GM23338 (cell line): ENCODE measurements around the gene SLC38A10. TPM values are rescaled to one million over a fixed set of nuclear protein-coding genes. Genes with fewer than 3 reads are reported as not detected.

ENCODE experiments used
- ATAC-seq: fragments of 200-7000 bp; cut with Tn5 transposase; 3 replicates; pipeline ENCODE4 v1.9.1; 2020
- DNase-seq: peaks from one replicate; pipeline ENCODE4 v3.0.0-alpha.2; 2015; ENCODE audit warnings: low spot score
- H2AFZ ChIP-seq: fragments of 200-600 bp; sonication (generic); 2 replicates; pipeline ENCODE4 v1.8.0; 2016; ENCODE audit warnings: antibody characterized with exemption, mild to moderate bottlenecking, moderate library complexity
- H3F3A ChIP-seq: fragments of 200-600 bp; sonication (generic); replicated peaks from 2 replicates; pipeline ENCODE4 v1.8.0; 2017; ENCODE audit warnings: antibody characterized with exemption, mixed run types, low read depth
- H3K27ac ChIP-seq: fragments of 200-600 bp; sonication (generic); 2 replicates; pipeline ENCODE4 v1.6.1; 2016; ENCODE audit warnings: low read depth
- H3K27me3 ChIP-seq: fragments of 200-600 bp; sonication (generic); 2 replicates; pipeline ENCODE4 v1.8.0; 2016; ENCODE audit warnings: mild to moderate bottlenecking, mixed run types, moderate library complexity; ENCODE audit not compliant: insufficient read depth
- H3K36me3 ChIP-seq: fragments of 200-600 bp; sonication (generic); 2 replicates; pipeline ENCODE4 v1.8.0; 2016; ENCODE audit warnings: mild to moderate bottlenecking; ENCODE audit not compliant: insufficient read depth
- H3K4me1 ChIP-seq: fragments of 200-600 bp; sonication (generic); 2 replicates; pipeline ENCODE4 v1.8.0; 2016; ENCODE audit warnings: mild to moderate bottlenecking, moderate library complexity; ENCODE audit not compliant: insufficient read depth
- H3K4me2 ChIP-seq: fragments of 200-600 bp; sonication (generic); 2 replicates; pipeline ENCODE4 v1.7.1; 2017; ENCODE audit warnings: mixed run types
- H3K4me3 ChIP-seq: fragments of 200-600 bp; sonication (generic); 2 replicates; pipeline ENCODE4 v1.6.1; 2016; ENCODE audit warnings: mixed run types
- H3K79me2 ChIP-seq: fragments of 200-600 bp; sonication (generic); replicated peaks from 2 replicates; pipeline ENCODE4 v1.8.0; 2017; ENCODE audit warnings: mild to moderate bottlenecking; ENCODE audit not compliant: insufficient read depth
- H3K9me2 ChIP-seq: fragments of 200-600 bp; sonication (generic); 2 replicates; pipeline ENCODE4 v1.8.0; 2017; ENCODE audit not compliant: insufficient read depth
- H4K20me1 ChIP-seq: fragments of 200-600 bp; sonication (generic); replicated peaks from 2 replicates; pipeline ENCODE4 v1.8.0; 2017; ENCODE audit warnings: mild to moderate bottlenecking; ENCODE audit not compliant: insufficient read depth
- H3K27ac Mint-ChIP-seq: 2 replicates; pipeline ENCODE4 v1.8.0; 2020; ENCODE audit warnings: inconsistent platforms, mild to moderate bottlenecking, moderate library complexity, mixed read lengths
- H3K27me3 Mint-ChIP-seq: 3 replicates; pipeline ENCODE4 v1.8.0; 2022; ENCODE audit warnings: low read depth, mild to moderate bottlenecking, moderate library complexity, mixed read lengths, inconsistent platforms; ENCODE audit not compliant: insufficient read depth, poor library complexity
- H3K36me3 Mint-ChIP-seq: 3 replicates; pipeline ENCODE4 v1.8.0; 2021; ENCODE audit warnings: low read depth, mild to moderate bottlenecking, inconsistent platforms, moderate library complexity, mixed read lengths
- H3K4me1 Mint-ChIP-seq: 3 replicates; pipeline ENCODE4 v1.8.0; 2020; ENCODE audit warnings: mild to moderate bottlenecking, inconsistent platforms, mixed read lengths
- H3K4me3 Mint-ChIP-seq: 3 replicates; pipeline ENCODE4 v1.8.0; 2021; ENCODE audit warnings: moderate library complexity, mild to moderate bottlenecking, inconsistent platforms, mixed read lengths
- H3K9me3 Mint-ChIP-seq: 3 replicates; pipeline ENCODE4 v1.8.0; 2020; ENCODE audit warnings: moderate library complexity, mild to moderate bottlenecking, inconsistent platforms, mixed read lengths
- CREB1 ChIP-seq: fragments of 250-450 bp; sonication (Bioruptor Pico); IDR thresholded peaks from 2 replicates; pipeline ENCODE4 v1.5.0; 2020; ENCODE audit warnings: low read depth, mild to moderate bottlenecking, moderate library complexity
- CTCF ChIP-seq, 2 experiments: fragments of 200-600 bp in 1 of 2; sonication (generic) in 1 of 2; conservative IDR thresholded peaks; 2 replicates each; pipeline versions ENCODE4 v1.5.1 to v1.6.1; 2016 to 2017; ENCODE audit warnings: antibody characterized with exemption in 2 of 2, low read depth in 2 of 2, mild to moderate bottlenecking in 2 of 2, moderate library complexity in 1 of 2
- ETS1 ChIP-seq: IDR thresholded peaks from 2 replicates; pipeline ENCODE4 v1.6.1; 2016; ENCODE audit warnings: antibody characterized with exemption
- EZH2 ChIP-seq: fragments of 200-600 bp; sonication (generic); IDR thresholded peaks from one replicate; pipeline ENCODE4 v1.8.0; 2017; ENCODE audit warnings: antibody characterized with exemption, mild to moderate bottlenecking, low read depth; ENCODE audit not compliant: unreplicated experiment
- JUNB ChIP-seq: IDR thresholded peaks from one replicate; pipeline ENCODE4 v1.6.1; 2016; ENCODE audit warnings: antibody characterized with exemption; ENCODE audit not compliant: unreplicated experiment
- POLR2AphosphoS5 ChIP-seq: IDR thresholded peaks from 2 replicates; pipeline ENCODE4 v1.6.1; 2016; ENCODE audit warnings: antibody characterized with exemption, low read depth
- STAT1 ChIP-seq: IDR thresholded peaks from one replicate; pipeline ENCODE4 v1.6.1; 2016; ENCODE audit warnings: antibody characterized with exemption; ENCODE audit not compliant: unreplicated experiment
- ZNF114 ChIP-seq: fragments of 250-450 bp; sonication (Bioruptor Pico); IDR thresholded peaks from 2 replicates; pipeline ENCODE4 v1.5.0; 2020; ENCODE audit warnings: mild to moderate bottlenecking, moderate library complexity
- polyA plus RNA-seq: library from polyadenylated mRNA; unstranded; fragments of >200 nt; fragmentation: Nextera tagmentation; extraction: Ambion mirVana; gene quantifications from 2 replicates; pipeline ENCODE4 v1.2.1, GENCODE V29; 2016
- total RNA-seq: library from RNA; depleted of rRNA; stranded (reverse); fragments of >200 nt; shearing (Covaris generic); gene quantifications from 2 replicates; pipeline ENCODE4 v1.2.3, GENCODE V29; 2014

SLC38A10 gene
- total and polyA plus RNA-seq, 2 experiments from 2014 or later = 17.1 to 55.8 TPM

- Histone ChIP-seq H3K9me2 (no peaks in the 10 kb centered on the region), H3K36me3 (no peaks in the 10 kb centered on the region), H3K4me3 (no peak overlapping the region), H2AFZ (no peak overlapping the region), H3K79me2 (peaks cover 4% of the 10 kb centered on the region), H3K27ac (no peak overlapping the region), H3F3A (no peaks in the 10 kb centered on the region; the same call in 1 of the 2 replicates), H4K20me1 (no peaks in the 10 kb centered on the region), H3K27me3 (no peaks in the 10 kb centered on the region), H3K4me1 (no peaks in the 10 kb centered on the region), H3K4me2 (no peak overlapping the region)
- H3K36me3 Mint-ChIP-seq = no peaks in the 10 kb centered on the region; the same call in 2 of the 3 replicates
- no peaks in the 10 kb centered on the region; the same call in 2 of the 3 replicates for H3K9me3 Mint-ChIP-seq
- H3K27ac Mint-ChIP-seq = no peak overlapping the region
- H3K4me3 Mint-ChIP-seq = no peak overlapping the region
- TF ChIP-seq CREB1 (CRISPR knock-in tag) (no peak), ETS1 (no peak), ZNF114 (CRISPR knock-in tag) (no peak), STAT1 (no peak)
- H3K4me1 Mint-ChIP-seq = no peaks in the 10 kb centered on the region
- DNase-seq = no peak
- peaks cover 4% of the 10 kb centered on the region for H3K27me3 Mint-ChIP-seq
- ATAC-seq = no peak
Measured at GRCh38 chr17:81207610-81208581, 87.2 kb downstream of the SLC38A10 start.

- H3K27me3 Mint-ChIP-seq = peaks cover 5% of the 10 kb centered on the region
Measured at GRCh38 chr17:81206657-81207056, 88.5 kb downstream of the SLC38A10 start.

More at GRCh38 chr17:81206657-81207056, 88.5 kb downstream of the SLC38A10 start:
- H4K20me1 ChIP-seq = no peaks in the 10 kb centered on the region
- H3K27ac Mint-ChIP-seq = no peak overlapping the region
- H3K4me2 ChIP-seq = no peak overlapping the region
- H3K79me2 ChIP-seq = peaks cover 1% of the 10 kb centered on the region
- H3K27me3 ChIP-seq = no peaks in the 10 kb centered on the region
- no peak overlapping the region for H3K27ac ChIP-seq
- no peaks in the 10 kb centered on the region for H3K4me1 Mint-ChIP-seq
- H3K4me1 ChIP-seq = no peaks in the 10 kb centered on the region
- H3K4me3 Mint-ChIP-seq = no peak overlapping the region
- no peak for DNase-seq
- no peaks in the 10 kb centered on the region; the same call in 2 of the 3 replicates for H3K9me3 Mint-ChIP-seq
- no peaks in the 10 kb centered on the region; the same call in 1 of the 2 replicates for H3F3A ChIP-seq
- H2AFZ ChIP-seq = no peak overlapping the region
- no peaks in the 10 kb centered on the region for H3K9me2 ChIP-seq
- H3K36me3 Mint-ChIP-seq = peaks cover under 1% of the 10 kb centered on the region
- no peaks in the 10 kb centered on the region for H3K36me3 ChIP-seq
- no peak for ATAC-seq
- no peak for TF ChIP-seq STAT1
- TF ChIP-seq POLR2AphosphoS5 = no peak
- TF ChIP-seq ETS1 = no peak
- no peak for TF ChIP-seq CTCF (conservative IDR thresholded peaks at IDR 0.05; ENCODE audit: low read depth in 2 of 2)
- TF ChIP-seq EZH2 = no peak
- no peak for TF ChIP-seq JUNB
- H3K4me3 ChIP-seq = no peak overlapping the region
